LNCaP clone FGC (cell line): ENCODE results near the gene ZNF185.

Experiments used
- DNase-seq: peaks from one replicate; pipeline ENCODE4 v3.0.0-alpha.2; 2011; ENCODE audit warnings: low read depth
- H3K4me3 ChIP-seq: 2 replicates; pipeline ENCODE4 v1.5.1; 2011; ENCODE audit warnings: mild to moderate bottlenecking, low read depth, low read length, control low read depth
- TF ChIP-seq, protein P1 (sequence below): IDR thresholded peaks from 2 replicates; pipeline ENCODE4 v1.5.1; 2012; ENCODE audit warnings: mild to moderate bottlenecking; ENCODE audit not compliant: control insufficient read depth, insufficient read depth; ENCODE audit errors: extremely low read depth

Gene ZNF185

DNA sequence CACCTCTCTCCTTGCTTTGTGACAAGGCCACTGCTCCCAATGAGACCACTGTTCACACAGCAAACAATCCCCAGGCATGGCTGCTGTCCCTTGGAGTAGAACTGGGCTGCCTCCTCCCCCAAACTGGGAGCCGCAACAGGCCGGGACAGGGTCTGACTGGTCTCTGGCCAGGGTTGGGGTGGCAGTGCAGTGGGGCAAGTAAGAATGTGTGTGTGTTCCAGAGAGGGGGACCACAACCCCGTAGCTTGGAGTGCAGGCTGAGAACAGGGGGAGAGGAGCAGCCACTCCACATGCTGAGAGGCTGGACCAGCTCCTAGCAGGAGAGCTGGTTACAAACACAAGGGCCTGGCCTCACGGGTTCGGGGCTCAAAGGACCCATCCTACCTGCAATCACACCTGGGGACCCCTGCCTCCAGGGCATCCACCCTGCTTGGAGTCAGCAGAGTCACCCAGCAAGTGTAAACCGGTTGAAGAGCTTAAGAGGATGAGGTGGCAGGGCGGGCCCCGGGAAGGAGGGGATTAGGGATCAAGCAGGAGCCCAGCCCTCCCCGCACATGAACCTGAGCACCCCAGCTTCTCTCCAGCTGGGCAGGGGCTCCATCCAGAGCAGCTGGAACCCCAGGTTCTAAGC lies 3.8 kb upstream of the ZNF185 start:
- no peak for DNase-seq
- TF ChIP-seq, protein P1, sequence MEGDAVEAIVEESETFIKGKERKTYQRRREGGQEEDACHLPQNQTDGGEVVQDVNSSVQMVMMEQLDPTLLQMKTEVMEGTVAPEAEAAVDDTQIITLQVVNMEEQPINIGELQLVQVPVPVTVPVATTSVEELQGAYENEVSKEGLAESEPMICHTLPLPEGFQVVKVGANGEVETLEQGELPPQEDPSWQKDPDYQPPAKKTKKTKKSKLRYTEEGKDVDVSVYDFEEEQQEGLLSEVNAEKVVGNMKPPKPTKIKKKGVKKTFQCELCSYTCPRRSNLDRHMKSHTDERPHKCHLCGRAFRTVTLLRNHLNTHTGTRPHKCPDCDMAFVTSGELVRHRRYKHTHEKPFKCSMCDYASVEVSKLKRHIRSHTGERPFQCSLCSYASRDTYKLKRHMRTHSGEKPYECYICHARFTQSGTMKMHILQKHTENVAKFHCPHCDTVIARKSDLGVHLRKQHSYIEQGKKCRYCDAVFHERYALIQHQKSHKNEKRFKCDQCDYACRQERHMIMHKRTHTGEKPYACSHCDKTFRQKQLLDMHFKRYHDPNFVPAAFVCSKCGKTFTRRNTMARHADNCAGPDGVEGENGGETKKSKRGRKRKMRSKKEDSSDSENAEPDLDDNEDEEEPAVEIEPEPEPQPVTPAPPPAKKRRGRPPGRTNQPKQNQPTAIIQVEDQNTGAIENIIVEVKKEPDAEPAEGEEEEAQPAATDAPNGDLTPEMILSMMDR, result no peak

DNA sequence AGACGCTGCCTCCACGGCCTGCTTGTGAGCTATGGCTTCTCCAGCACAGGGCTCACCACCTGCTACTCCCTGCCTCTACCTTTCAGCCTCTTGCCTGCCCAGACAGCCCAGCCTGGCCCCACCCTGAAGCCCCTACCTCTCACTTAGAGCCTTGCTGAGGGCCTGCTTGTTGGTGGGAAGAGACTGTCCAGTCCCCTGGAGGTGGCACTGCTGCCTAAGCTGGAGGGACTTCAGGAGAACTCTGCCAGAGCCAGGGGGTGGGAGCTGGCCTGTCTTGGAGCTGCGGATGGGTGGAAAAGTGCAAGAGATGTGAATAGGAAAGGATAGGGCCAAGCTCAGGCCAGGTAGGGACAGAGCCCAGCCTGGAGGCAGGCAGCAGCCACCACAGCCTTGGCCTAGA lies 2.7 kb upstream of the ZNF185 start:
- TF ChIP-seq, protein P1, result no peak
- no peak for DNase-seq
- no peak overlapping the region for H3K4me3 ChIP-seq

More for the DNA sequence above, 3.8 kb upstream of the ZNF185 start:
- no peak overlapping the region for H3K4me3 ChIP-seq

DNA sequence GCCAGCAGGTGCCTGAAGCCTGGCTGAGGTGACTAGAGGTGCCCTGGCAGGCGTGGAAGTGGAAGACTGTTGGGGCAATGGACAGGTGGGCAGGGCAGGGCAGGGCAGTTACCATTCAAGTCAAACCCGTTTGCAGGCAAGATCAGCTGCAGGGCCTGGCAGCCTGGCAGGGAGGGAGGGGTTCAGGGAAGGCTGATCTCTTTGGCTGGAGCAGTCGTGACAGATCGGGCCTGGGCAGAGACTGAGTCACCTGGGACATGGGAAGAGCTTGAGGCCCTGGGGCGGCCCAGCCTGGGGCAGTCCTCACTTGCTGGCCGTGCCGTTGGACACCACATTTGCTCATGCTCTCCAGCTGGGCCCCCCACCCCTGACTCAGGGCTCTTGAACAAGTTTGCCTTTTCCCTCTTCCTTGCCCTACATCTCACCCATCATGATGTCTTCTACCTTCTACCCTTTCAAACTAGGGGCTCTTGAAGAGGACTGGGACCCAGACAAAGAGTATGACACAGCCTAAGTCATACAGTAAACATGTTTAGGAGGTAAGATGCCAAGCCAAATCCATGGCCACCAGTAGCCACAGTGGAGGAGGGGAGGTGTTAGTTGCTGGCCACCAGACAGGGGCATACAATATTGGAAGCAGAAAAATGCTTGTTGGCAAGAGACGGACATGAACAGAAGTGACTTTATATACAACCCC lies 2.0 kb upstream of the ZNF185 start:
- H3K4me3 ChIP-seq, result no peak overlapping the region
- peak; percentile 69 for DNase-seq
- TF ChIP-seq, protein P1, result no peak

DNA sequence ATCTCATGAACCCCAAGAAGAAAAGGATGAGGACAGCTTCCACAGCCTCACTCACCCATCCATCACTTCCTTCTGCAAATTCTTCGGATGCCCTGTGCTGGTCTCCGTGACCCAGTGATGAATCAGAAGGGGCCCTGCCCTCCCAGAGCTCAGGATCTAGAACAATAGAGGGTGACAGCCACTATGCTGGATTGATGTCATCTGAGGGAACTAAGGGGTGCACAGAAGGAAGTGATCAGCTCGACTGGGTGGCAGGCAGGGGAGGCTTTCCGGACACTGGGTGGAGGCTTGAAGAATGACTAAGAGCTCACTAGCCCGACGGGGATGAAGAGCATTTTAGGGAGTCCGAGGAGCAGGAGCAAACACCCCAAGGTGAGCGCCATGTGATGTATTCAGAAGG lies 1.4 kb upstream of the ZNF185 start:
- DNase-seq, result no peak
- TF ChIP-seq, protein P1, result no peak
- H3K4me3 ChIP-seq, result no peak overlapping the region

DNA sequence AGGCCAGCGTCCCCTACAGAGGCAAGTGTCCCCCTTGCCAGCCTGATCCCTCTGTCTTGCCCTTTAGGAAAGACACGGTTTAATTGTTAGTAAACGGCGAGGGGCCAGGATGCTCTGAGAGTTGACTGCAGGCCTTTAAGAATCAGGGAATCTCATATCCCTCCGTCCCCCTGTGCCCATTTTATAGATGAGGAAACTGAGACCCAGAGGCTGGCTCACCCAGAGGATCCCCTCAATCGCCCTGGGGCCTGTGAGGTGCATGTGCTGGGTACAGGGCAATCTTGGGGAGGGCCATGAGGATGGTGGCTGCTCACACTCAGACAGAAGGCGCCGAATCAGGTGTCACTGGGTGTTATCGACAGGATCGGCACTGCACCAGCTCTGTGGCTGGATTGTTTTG lies 575 bp downstream of the ZNF185 start:
- DNase-seq, result no peak
- H3K4me3 ChIP-seq, result no peak overlapping the region
- TF ChIP-seq, protein P1, result no peak

DNA sequence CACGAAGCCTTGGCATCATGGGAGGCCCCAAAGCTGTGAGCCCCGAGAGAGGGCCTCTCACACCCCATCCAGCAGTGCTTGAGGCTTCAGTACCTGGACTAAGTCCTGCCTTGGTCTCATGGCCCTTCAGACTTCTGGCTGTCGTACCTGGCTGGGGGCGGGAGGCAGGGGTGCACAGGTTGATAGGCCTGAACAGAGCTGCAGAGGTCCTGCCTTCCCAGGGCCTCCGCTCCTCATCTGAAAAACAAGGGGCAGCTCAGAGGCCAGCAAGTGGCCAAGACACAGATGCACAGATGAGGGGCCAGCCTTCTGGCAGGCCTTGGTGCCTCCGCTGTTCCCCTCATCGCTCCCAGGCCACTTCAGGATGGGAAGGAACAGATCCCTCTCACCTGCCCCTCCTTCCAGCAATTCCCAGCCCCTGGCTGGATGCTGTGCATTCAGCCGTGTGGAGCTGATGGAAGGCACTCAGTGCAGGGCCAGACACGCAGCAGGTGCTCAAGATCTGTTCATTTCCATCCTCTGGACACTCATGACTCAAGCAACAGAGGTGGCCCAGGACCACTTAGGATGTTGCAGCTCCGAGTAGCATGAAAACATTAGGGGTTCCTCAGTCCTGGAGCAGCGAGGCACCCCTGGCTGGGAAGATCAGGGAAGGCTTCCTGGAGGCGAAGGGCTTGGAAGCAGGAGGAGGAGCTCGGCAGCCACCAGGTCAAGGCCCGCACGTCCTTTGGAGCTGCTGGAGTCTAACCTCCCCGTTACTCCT lies 1.4 kb downstream of the ZNF185 start:
- DNase-seq, result no peak
- H3K4me3 ChIP-seq, result no peak overlapping the region
- TF ChIP-seq, protein P1, result no peak
